ENCODE data around the gene KIF13A. TPM values are rescaled to one million over a fixed set of nuclear protein-coding genes. Genes with fewer than 3 reads are reported as not detected.
"Not testable (repeated sequence)": the region's sequence is repeated elsewhere in the genome, so short reads cannot be mapped to it uniquely, and the experiment has no call there.

Gene KIF13A
- total RNA-seq, 2 experiments from 2014 or later: not detected

GRCh38 chr6:17914651-17915050 is 72.8 kb downstream of the KIF13A start:
- H3K27me3 Mint-ChIP-seq (ENCODE audit: low read depth): peaks cover 2% of the 10 kb centered on the region
- no peaks in the 10 kb centered on the region for H3K36me3 Mint-ChIP-seq (ENCODE audit: low read depth)
- no peaks in the 10 kb centered on the region for H3K9me3 Mint-ChIP-seq
- CTCF ChIA-PET: no interaction called here
- no peak for DNase-seq
- no peaks in the 10 kb centered on the region for H3K4me1 Mint-ChIP-seq (ENCODE audit: low read depth)
- no peak overlapping the region for H3K27ac Mint-ChIP-seq
- no peak overlapping the region for H3K4me3 Mint-ChIP-seq
- intact Hi-C loops (cut with micrococcal nuclease): no loop called here

- intact Hi-C loops (cut with micrococcal nuclease): no loop called here
- DNase-seq: no peak
- H3K4me3 Mint-ChIP-seq: no peak overlapping the region
- H3K9me3 Mint-ChIP-seq: no peaks in the 10 kb centered on the region
- H3K27ac Mint-ChIP-seq: no peak overlapping the region
- CTCF ChIA-PET: interaction anchor here (1.0 to 1.6 kb wide), 2 partner anchors 210 kb away, joined by 3 read pairs; no protein-coding TSS in a partner anchor
- H3K27me3 Mint-ChIP-seq (ENCODE audit: low read depth): peaks cover 11% of the 10 kb centered on the region
- no peaks in the 10 kb centered on the region for H3K4me1 Mint-ChIP-seq (ENCODE audit: low read depth)
- H3K36me3 Mint-ChIP-seq (ENCODE audit: low read depth): no peaks in the 10 kb centered on the region
Observed at GRCh38 chr6:17912521-17912920, 74.9 kb downstream of the KIF13A start.

- intact Hi-C loops (cut with micrococcal nuclease); H3K36me3 Mint-ChIP-seq (ENCODE audit: low read depth); H3K4me1 Mint-ChIP-seq (ENCODE audit: low read depth); H3K9me3 Mint-ChIP-seq; DNase-seq; H3K4me3 Mint-ChIP-seq; H3K27ac Mint-ChIP-seq: not testable (repeated sequence)
- H3K27me3 Mint-ChIP-seq (ENCODE audit: low read depth): peaks cover 18% of the 10 kb centered on the region
- CTCF ChIA-PET: interaction anchor here (1.0 kb wide), 1 partner anchor 210 kb away, joined by 3 read pairs; no protein-coding TSS in a partner anchor
Observed at GRCh38 chr6:17911656-17912055, 75.8 kb downstream of the KIF13A start.

- no peaks in the 10 kb centered on the region for H3K4me1 Mint-ChIP-seq (ENCODE audit: low read depth)
- no peak for DNase-seq
- H3K27me3 Mint-ChIP-seq (ENCODE audit: low read depth): peaks cover 22% of the 10 kb centered on the region
- H3K36me3 Mint-ChIP-seq (ENCODE audit: low read depth): no peaks in the 10 kb centered on the region
- no peak overlapping the region for H3K4me3 Mint-ChIP-seq
- intact Hi-C loops (cut with micrococcal nuclease): no loop called here
- no peaks in the 10 kb centered on the region for H3K9me3 Mint-ChIP-seq
- CTCF ChIA-PET: no interaction called here
- no peak overlapping the region for H3K27ac Mint-ChIP-seq
Observed at GRCh38 chr6:17910189-17910588, 77.2 kb downstream of the KIF13A start.

GRCh38 chr6:17908831-17909230 is 78.6 kb downstream of the KIF13A start:
- CTCF ChIA-PET: interaction anchor here (0.7 kb wide), 1 partner anchor 241 kb away, joined by 3 read pairs; no protein-coding TSS in a partner anchor
- no peaks in the 10 kb centered on the region for H3K36me3 Mint-ChIP-seq (ENCODE audit: low read depth)
- DNase-seq: no peak
- H3K4me3 Mint-ChIP-seq: no peak overlapping the region
- peaks cover 19% of the 10 kb centered on the region for H3K27me3 Mint-ChIP-seq (ENCODE audit: low read depth)
- no peak overlapping the region for H3K27ac Mint-ChIP-seq
- intact Hi-C loops (cut with micrococcal nuclease): no loop called here
- H3K9me3 Mint-ChIP-seq: no peaks in the 10 kb centered on the region
- H3K4me1 Mint-ChIP-seq (ENCODE audit: low read depth): no peaks in the 10 kb centered on the region

GRCh38 chr6:17907406-17908229 is 79.8 kb downstream of the KIF13A start:
- Mint-ChIP-seq H3K4me3 (no peak overlapping the region), H3K27me3 (ENCODE audit: low read depth) (peaks cover 21% of the 10 kb centered on the region), H3K9me3 (no peaks in the 10 kb centered on the region), H3K27ac (no peak overlapping the region), H3K36me3 (ENCODE audit: low read depth) (no peaks in the 10 kb centered on the region), H3K4me1 (ENCODE audit: low read depth) (no peaks in the 10 kb centered on the region)
- CTCF ChIA-PET: interaction anchor here (0.6 kb wide), 1 partner anchor 368 kb away, joined by 5 read pairs; no protein-coding TSS in a partner anchor
- DNase-seq: peak; percentile 35
- intact Hi-C loops (cut with micrococcal nuclease): no loop called here

- H3K4me3 Mint-ChIP-seq: no peak overlapping the region
- H3K36me3 Mint-ChIP-seq (ENCODE audit: low read depth): no peaks in the 10 kb centered on the region
- peaks cover 23% of the 10 kb centered on the region for H3K27me3 Mint-ChIP-seq (ENCODE audit: low read depth)
- H3K9me3 Mint-ChIP-seq: no peaks in the 10 kb centered on the region
- no peak overlapping the region for H3K27ac Mint-ChIP-seq
- no peak for DNase-seq
- no peaks in the 10 kb centered on the region for H3K4me1 Mint-ChIP-seq (ENCODE audit: low read depth)
- CTCF ChIA-PET: interaction anchor here (1.0 kb wide), 1 partner anchor 12 kb away, joined by 3 read pairs; no protein-coding TSS in a partner anchor
- intact Hi-C loops (cut with micrococcal nuclease): no loop called here
Observed at GRCh38 chr6:17905611-17906592, 81.5 kb downstream of the KIF13A start.

- no peak for DNase-seq
- no peak overlapping the region for H3K27ac Mint-ChIP-seq
- CTCF ChIA-PET: interaction anchor here (1.0 kb wide), 1 partner anchor 14 kb away, joined by 3 read pairs; no protein-coding TSS in a partner anchor
- peaks cover 23% of the 10 kb centered on the region for H3K27me3 Mint-ChIP-seq (ENCODE audit: low read depth)
- no peaks in the 10 kb centered on the region for H3K4me1 Mint-ChIP-seq (ENCODE audit: low read depth)
- no peak overlapping the region for H3K4me3 Mint-ChIP-seq
- no peaks in the 10 kb centered on the region for H3K9me3 Mint-ChIP-seq
- intact Hi-C loops (cut with micrococcal nuclease): no loop called here
- H3K36me3 Mint-ChIP-seq (ENCODE audit: low read depth): no peaks in the 10 kb centered on the region
Observed at GRCh38 chr6:17904491-17905120, 82.8 kb downstream of the KIF13A start.

GRCh38 chr6:17902974-17903373 is 84.5 kb downstream of the KIF13A start:
- CTCF ChIA-PET: no interaction called here
- H3K27ac Mint-ChIP-seq: no peak overlapping the region

GRCh38 chr6:17901493-17901892 is 85.9 kb downstream of the KIF13A start:
- intact Hi-C loops (cut with micrococcal nuclease): no loop called here
- Mint-ChIP-seq H3K4me1 (ENCODE audit: low read depth) (no peaks in the 10 kb centered on the region), H3K27ac (no peak overlapping the region), H3K9me3 (peaks cover 2% of the 10 kb centered on the region), H3K4me3 (no peak overlapping the region), H3K36me3 (ENCODE audit: low read depth) (no peaks in the 10 kb centered on the region), H3K27me3 (ENCODE audit: low read depth) (peaks cover 20% of the 10 kb centered on the region)
- DNase-seq: no peak
- CTCF ChIA-PET: no interaction called here

More at GRCh38 chr6:17902974-17903373, 84.5 kb downstream of the KIF13A start:
- Mint-ChIP-seq H3K36me3 (ENCODE audit: low read depth) (no peaks in the 10 kb centered on the region), H3K4me3 (no peak overlapping the region), H3K9me3 (no peaks in the 10 kb centered on the region), H3K27me3 (ENCODE audit: low read depth) (peaks cover 23% of the 10 kb centered on the region), H3K4me1 (ENCODE audit: low read depth) (no peaks in the 10 kb centered on the region)
- intact Hi-C loops (cut with micrococcal nuclease): no loop called here
- DNase-seq: no peak

GRCh38 chr6:17900011-17900410 is 87.4 kb downstream of the KIF13A start:
- Mint-ChIP-seq H3K27me3 (ENCODE audit: low read depth) (peaks cover 24% of the 10 kb centered on the region), H3K9me3 (peaks cover 10% of the 10 kb centered on the region), H3K4me1 (ENCODE audit: low read depth) (no peaks in the 10 kb centered on the region), H3K4me3 (no peak overlapping the region), H3K27ac (no peak overlapping the region), H3K36me3 (ENCODE audit: low read depth) (peaks cover 3% of the 10 kb centered on the region)
- intact Hi-C loops (cut with micrococcal nuclease): no loop called here
- no peak for DNase-seq
- CTCF ChIA-PET: no interaction called here

- H3K36me3 Mint-ChIP-seq (ENCODE audit: low read depth): peaks cover 3% of the 10 kb centered on the region
- CTCF ChIA-PET: no interaction called here
- no peak overlapping the region for H3K4me3 Mint-ChIP-seq
- no peak overlapping the region for H3K27ac Mint-ChIP-seq
- peaks cover 24% of the 10 kb centered on the region for H3K27me3 Mint-ChIP-seq (ENCODE audit: low read depth)
- intact Hi-C loops (cut with micrococcal nuclease): no loop called here
- no peak for DNase-seq
- no peaks in the 10 kb centered on the region for H3K4me1 Mint-ChIP-seq (ENCODE audit: low read depth)
- peaks cover 14% of the 10 kb centered on the region for H3K9me3 Mint-ChIP-seq
Observed at GRCh38 chr6:17899491-17899890, 87.9 kb downstream of the KIF13A start.
